Measurements from ENCODE around the gene CFAP20DC. TPM values are rescaled to one million over a fixed set of nuclear protein-coding genes. Genes with fewer than 3 reads are reported as not detected.

CFAP20DC gene
- total RNA-seq, 2 experiments from 2014 or later = 1.0 to 1.8 TPM

DNA sequence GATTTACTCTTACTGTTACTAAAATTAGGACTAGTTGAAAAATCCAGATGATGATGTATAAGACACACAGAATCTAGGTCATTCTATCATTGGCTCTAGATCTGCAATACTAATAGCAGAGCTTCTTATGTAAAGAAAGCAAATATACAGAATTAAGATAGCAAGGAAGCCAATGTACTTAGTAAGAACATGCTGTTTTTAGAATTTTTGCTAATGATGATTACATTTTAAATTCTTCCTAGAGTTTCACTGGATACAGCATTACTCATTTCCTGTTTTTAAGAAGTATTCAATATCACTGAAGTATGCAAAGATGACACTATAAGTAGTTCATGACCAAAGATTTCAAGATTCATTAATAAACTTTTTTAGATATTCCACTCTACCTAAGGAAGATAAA lies 60.7 kb downstream of the CFAP20DC start:
- intact Hi-C loops (cut with micrococcal nuclease; ENCODE audit: unreplicated experiment) = no loop called here
- BruUV-seq (replicated peaks) = no TSS peak
- CTCF ChIA-PET (ENCODE audit: unreplicated experiment) = no interaction called here
- Histone ChIP-seq H3K4me1 (ENCODE audit: insufficient read depth, low read length, poor library complexity, severe bottlenecking) (no peaks in the 10 kb centered on the region), H3K36me3 (ENCODE audit: insufficient read depth, low read length) (no peaks in the 10 kb centered on the region), H3K4me3 (ENCODE audit: low read depth, low read length, poor library complexity, severe bottlenecking) (no peak overlapping the region), H3K27ac (ENCODE audit: low read depth, low read length, poor library complexity, severe bottlenecking) (no peak overlapping the region), H3K4me2 (ENCODE audit: low read length) (no peak overlapping the region), H3K9me3 (ENCODE audit: low read length) (no peaks in the 10 kb centered on the region), H3K9me2 (ENCODE audit: insufficient read depth, low read length) (no peaks in the 10 kb centered on the region), H3K79me2 (ENCODE audit: insufficient read depth, low read depth, low read length) (no peaks in the 10 kb centered on the region), H4K20me1 (ENCODE audit: insufficient read depth, low read length) (no peaks in the 10 kb centered on the region), H2AFZ (ENCODE audit: low read length) (no peak overlapping the region)
- TF ChIP-seq EZH2phosphoT487 (IDR thresholded peaks at IDR 0.05; ENCODE audit: borderline replicate concordance, low read depth, low read length) = no peak
- TF ChIP-seq, protein P1, sequence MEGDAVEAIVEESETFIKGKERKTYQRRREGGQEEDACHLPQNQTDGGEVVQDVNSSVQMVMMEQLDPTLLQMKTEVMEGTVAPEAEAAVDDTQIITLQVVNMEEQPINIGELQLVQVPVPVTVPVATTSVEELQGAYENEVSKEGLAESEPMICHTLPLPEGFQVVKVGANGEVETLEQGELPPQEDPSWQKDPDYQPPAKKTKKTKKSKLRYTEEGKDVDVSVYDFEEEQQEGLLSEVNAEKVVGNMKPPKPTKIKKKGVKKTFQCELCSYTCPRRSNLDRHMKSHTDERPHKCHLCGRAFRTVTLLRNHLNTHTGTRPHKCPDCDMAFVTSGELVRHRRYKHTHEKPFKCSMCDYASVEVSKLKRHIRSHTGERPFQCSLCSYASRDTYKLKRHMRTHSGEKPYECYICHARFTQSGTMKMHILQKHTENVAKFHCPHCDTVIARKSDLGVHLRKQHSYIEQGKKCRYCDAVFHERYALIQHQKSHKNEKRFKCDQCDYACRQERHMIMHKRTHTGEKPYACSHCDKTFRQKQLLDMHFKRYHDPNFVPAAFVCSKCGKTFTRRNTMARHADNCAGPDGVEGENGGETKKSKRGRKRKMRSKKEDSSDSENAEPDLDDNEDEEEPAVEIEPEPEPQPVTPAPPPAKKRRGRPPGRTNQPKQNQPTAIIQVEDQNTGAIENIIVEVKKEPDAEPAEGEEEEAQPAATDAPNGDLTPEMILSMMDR (conservative IDR thresholded peaks at IDR 0.05; ENCODE audit: low read length) = no peak
- POLR2A ChIA-PET = no interaction called here
- no peak for DNase-seq (ENCODE audit: low spot score)

DNA sequence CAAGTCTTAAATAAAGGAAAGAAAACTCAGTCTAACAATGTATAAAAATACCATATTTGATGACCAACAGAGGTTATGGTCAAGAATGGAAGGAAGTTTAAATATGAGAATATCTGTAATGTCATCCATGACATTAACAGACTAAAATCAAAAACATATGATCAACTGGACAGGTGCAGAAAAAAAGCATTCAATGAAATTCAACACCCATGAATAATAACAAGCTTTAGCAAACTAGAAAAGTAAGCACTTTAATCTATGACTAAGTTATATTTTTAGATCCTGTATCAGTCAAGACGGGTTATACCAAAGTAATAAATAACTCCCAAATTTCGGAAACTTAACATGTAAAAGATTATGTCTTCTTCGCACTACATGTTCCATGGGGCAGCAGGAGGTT lies 61.8 kb downstream of the CFAP20DC start:
- no peak overlapping the region for H3K4me3 ChIP-seq (ENCODE audit: low read depth, low read length, poor library complexity, severe bottlenecking)
- no peaks in the 10 kb centered on the region for H3K9me2 ChIP-seq (ENCODE audit: insufficient read depth, low read length)
- no TSS peak for BruUV-seq (replicated peaks)
- TF ChIP-seq, protein P1 (conservative IDR thresholded peaks at IDR 0.05; ENCODE audit: low read length) = no peak
- no peak for TF ChIP-seq EZH2phosphoT487 (IDR thresholded peaks at IDR 0.05; ENCODE audit: borderline replicate concordance, low read depth, low read length)
- intact Hi-C loops (cut with micrococcal nuclease; ENCODE audit: unreplicated experiment) = no loop called here
- no peak overlapping the region for H3K27ac ChIP-seq (ENCODE audit: low read depth, low read length, poor library complexity, severe bottlenecking)
- no peaks in the 10 kb centered on the region for H3K79me2 ChIP-seq (ENCODE audit: insufficient read depth, low read depth, low read length)
- ChIA-PET POLR2A (interaction anchor here (0.6 kb wide), 1 partner anchor 80 kb away, joined by 3 read pairs; no protein-coding TSS in a partner anchor), CTCF (ENCODE audit: unreplicated experiment) (no interaction called here)
- H3K9me3 ChIP-seq (ENCODE audit: low read length) = no peaks in the 10 kb centered on the region
- no peaks in the 10 kb centered on the region for H3K4me1 ChIP-seq (ENCODE audit: insufficient read depth, low read length, poor library complexity, severe bottlenecking)
- no peak for DNase-seq (ENCODE audit: low spot score)
- no peak overlapping the region for H3K4me2 ChIP-seq (ENCODE audit: low read length)
- no peak overlapping the region for H2AFZ ChIP-seq (ENCODE audit: low read length)
- no peaks in the 10 kb centered on the region for H4K20me1 ChIP-seq (ENCODE audit: insufficient read depth, low read length)
- H3K36me3 ChIP-seq (ENCODE audit: insufficient read depth, low read length) = no peaks in the 10 kb centered on the region

DNA sequence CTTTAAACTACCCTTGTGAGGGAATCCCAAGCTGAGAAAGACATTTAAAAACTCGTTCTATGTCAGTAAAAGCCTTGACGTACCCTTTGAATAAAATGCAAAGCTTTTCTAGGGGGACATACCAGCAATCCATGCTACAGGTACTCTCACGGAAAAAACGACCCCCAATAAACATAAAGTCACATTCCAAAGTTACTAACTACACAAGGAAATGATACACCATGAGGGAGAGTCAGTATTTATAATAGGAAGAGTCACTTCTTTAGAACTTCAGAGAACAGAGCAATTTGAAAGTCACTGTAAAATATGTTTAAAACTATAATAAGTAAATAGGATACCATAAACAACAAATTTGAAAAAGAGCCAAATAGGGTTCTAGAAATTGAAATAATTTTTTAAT lies 63.2 kb downstream of the CFAP20DC start:
- no peak for DNase-seq (ENCODE audit: low spot score)
- ChIA-PET CTCF (ENCODE audit: unreplicated experiment) (no interaction called here), POLR2A (interaction anchor here (0.9 to 1.2 kb wide), 2 partner anchors 21 to 64 kb away, joined by 3 to 4 read pairs; no protein-coding TSS in a partner anchor)
- Histone ChIP-seq H3K4me1 (ENCODE audit: insufficient read depth, low read length, poor library complexity, severe bottlenecking) (no peaks in the 10 kb centered on the region), H3K4me3 (ENCODE audit: low read depth, low read length, poor library complexity, severe bottlenecking) (no peak overlapping the region), H2AFZ (ENCODE audit: low read length) (no peak overlapping the region), H3K36me3 (ENCODE audit: insufficient read depth, low read length) (no peaks in the 10 kb centered on the region), H3K9me2 (ENCODE audit: insufficient read depth, low read length) (no peaks in the 10 kb centered on the region), H3K9me3 (ENCODE audit: low read length) (no peaks in the 10 kb centered on the region), H3K79me2 (ENCODE audit: insufficient read depth, low read depth, low read length) (no peaks in the 10 kb centered on the region), H3K27ac (ENCODE audit: low read depth, low read length, poor library complexity, severe bottlenecking) (no peak overlapping the region), H4K20me1 (ENCODE audit: insufficient read depth, low read length) (no peaks in the 10 kb centered on the region), H3K4me2 (ENCODE audit: low read length) (no peak overlapping the region)
- intact Hi-C loops (cut with micrococcal nuclease; ENCODE audit: unreplicated experiment) = no loop called here
- no TSS peak for BruUV-seq (replicated peaks)
- TF ChIP-seq, protein P1 (conservative IDR thresholded peaks at IDR 0.05; ENCODE audit: low read length) = no peak
- no peak for TF ChIP-seq EZH2phosphoT487 (IDR thresholded peaks at IDR 0.05; ENCODE audit: borderline replicate concordance, low read depth, low read length)
